NCI-H524 (cell line): ENCODE data around the gene GAS7.

Experiments used
- DNase-seq, 2 experiments: peaks; one replicate each; lab custom pipeline; 2025; lab: John Stamatoyannopoulos, UW

Gene GAS7

DNA sequence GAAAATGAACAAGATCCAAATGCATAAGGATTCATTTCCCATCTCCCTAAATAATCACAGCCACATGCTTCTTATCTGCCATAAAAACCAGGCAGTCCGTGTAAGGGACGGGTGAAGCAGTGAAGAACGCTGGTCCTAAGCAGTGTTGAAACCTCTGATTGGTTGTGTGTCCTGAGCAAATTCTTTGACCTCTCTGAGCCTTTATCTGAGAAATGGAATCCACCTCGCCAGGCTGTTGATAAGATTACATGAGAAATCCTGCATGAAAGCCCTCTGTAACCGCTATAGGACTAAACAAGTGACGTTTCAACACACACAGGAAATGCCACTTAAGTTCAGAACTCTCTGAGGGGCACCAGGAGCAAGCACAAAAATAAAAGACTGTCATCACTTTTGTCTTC is 26.8 kb downstream of the GAS7 start:
- no peak for DNase-seq

GRCh38 chr17:10171122-10171571 is 27.3 kb downstream of the GAS7 start:
- no peak for DNase-seq

GRCh38 chr17:10170233-10170632 is 28.2 kb downstream of the GAS7 start:
- no peak for DNase-seq

- no peak for DNase-seq
These were observed 29.1 kb downstream of the GAS7 start for GRCh38 chr17:10169290-10169689.

DNA sequence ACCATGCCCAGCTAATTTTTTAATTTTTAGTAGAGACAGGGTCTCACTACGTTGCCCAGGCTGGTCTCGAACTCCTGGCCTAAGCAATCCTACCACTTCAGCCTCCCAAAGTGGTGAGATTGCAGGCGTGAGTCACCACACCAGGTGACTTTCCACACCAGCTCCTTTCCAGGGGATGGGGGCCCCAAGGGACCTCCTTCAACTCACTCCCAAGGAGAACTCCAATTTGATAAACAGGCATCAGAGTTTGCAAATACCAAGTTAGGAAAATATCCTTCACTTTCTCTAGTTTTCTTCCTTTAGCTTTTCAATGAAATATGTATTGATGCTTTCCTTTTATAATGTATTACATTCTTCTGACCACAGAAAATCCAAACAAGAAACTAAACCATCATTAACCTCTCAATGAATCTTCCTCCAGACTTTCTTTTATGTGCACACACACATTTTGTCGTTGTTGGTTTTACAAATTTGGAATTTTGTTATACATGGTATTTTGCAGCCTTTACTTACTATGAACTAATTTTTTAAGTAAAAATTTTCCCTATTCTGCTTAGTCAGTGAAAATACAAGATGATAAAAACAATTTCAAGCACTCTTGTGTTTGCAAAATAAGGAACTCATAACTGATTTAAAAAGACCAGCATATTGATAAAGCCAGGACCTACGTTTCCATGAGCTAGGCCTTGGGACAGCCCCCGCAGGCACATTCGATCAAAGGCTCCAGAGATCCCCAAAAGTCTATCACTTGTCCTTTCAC is 32.0 kb downstream of the GAS7 start:
- DNase-seq = no peak

GRCh38 chr17:10162096-10162495 is 36.3 kb downstream of the GAS7 start:
- DNase-seq = no peak

- no peak for DNase-seq
These were observed 37.0 kb downstream of the GAS7 start for GRCh38 chr17:10161386-10161785.

DNA sequence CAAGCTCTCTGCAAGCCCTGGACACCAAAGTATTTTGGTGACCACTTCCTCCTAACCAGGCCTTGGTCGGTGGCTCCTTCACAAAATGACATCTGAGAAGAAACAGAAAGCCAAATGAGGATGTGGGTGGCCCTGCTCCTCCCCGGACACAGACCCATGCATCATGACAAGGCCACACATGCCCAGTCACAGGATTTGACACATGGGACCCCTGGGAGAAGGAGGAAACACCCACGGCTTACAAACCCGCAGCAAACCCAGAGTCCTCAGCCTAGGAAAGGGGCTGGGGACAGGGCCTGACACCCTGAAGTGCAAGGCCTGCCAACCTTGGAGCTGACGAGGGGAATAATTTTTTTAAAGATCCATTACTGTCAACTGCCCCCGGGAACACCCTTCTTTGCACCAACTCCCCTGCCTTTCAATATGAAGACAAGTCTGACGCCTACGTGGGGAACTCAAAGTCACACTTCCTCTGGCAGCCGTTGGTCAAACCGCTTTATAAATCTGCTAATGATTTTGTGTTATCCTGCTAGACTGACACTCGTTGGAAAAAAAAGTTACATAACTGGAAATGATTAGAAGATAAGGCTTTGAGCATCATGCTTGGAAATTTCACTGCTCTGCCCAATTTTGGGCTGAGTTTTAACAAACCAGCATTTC is 41.3 kb downstream of the GAS7 start:
- no peak for DNase-seq

- no peak for DNase-seq
These were observed 41.8 kb downstream of the GAS7 start for GRCh38 chr17:10156599-10156947.

- no peak for DNase-seq
These were observed 42.4 kb downstream of the GAS7 start for GRCh38 chr17:10156077-10156435.

DNA sequence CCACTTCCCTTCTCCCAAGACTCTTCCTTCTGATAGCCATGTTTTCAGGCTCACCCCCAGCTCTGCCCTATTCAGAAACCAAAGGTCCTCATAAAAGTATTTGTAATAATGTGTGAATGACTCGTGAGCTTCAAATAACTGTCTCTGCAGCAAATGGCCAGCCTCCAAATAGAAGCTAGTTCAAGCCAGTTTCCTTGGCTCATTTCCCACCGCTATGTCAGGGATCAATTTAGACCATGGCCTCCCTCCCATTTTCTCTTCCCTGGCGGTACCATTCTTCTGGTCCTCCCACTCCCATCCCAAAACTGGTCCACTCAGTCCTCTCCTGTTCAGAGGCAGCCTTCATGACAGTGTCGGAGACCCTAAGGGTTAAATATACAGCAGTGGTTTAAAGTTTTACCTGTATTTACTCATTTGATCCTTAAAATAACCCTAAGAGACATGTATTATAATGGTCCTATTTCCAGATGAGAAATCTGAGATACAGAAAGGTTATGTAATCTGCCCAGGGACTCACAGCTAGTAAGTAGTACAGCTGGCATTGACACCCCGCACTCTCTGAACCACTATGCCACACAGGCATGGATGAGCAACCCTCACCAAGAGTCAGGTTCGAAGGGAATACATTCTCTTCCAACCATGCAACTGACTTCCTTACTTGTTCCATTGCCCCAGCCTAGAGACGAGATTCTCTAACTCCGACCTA is 42.9 kb downstream of the GAS7 start:
- DNase-seq = no peak

GRCh38 chr17:10151667-10152496 is 46.5 kb downstream of the GAS7 start:
- no peak for DNase-seq

- no peak for DNase-seq
These were observed 48.6 kb downstream of the GAS7 start for GRCh38 chr17:10149573-10150399.

GRCh38 chr17:10147761-10148415 is 50.5 kb downstream of the GAS7 start:
- no peak for DNase-seq

DNA sequence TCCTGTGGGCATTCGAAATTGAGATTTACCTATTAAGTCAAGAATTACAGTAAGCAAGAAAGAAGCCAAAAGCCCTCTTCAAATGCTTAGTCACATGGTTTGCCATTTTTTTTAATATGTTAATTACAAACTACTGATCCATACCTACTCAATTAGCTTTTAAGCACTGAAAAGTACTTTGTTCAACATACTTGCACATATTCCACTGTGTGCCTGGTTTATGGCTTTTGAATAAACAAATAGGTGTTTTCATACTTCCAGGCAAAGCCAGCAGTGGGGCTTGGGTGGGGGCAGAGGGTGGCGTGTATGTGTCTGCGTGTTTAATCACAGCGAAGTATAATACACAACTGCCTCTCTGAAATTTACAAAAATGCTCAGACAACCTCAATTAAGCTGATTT is 51.4 kb downstream of the GAS7 start:
- no peak for DNase-seq

DNA sequence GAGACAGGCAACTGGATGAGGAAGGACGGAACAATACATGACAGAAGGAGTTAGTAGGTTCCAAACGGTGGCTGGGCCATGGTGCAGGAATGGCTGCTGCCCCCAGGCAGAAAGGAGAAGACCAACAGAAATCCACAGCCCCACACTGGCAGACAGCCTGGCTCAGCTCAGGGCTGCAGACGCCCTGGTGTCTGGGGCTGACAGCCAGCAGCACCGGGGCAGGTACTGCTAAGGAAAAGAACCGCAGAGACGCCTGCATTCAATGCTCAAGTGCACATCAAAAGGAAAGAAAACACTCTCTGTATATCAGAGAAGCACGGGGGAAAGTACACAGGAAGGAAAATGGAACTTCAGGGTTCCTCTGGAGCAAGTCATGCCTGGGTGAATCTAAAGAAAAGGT is 53.4 kb downstream of the GAS7 start:
- no peak for DNase-seq

GRCh38 chr17:10144456-10144855 is 54.0 kb downstream of the GAS7 start:
- DNase-seq = no peak

- no peak for DNase-seq
These were observed 57.0 kb downstream of the GAS7 start for GRCh38 chr17:10141436-10141835.

GRCh38 chr17:10139577-10139976 is 58.8 kb downstream of the GAS7 start:
- DNase-seq = no peak

GRCh38 chr17:10136258-10136981 is 62.0 kb downstream of the GAS7 start:
- DNase-seq = no peak
